Stimulated activated CD4-positive, alpha-beta T cell treated with anti-CD3 and anti-CD28 coated beads, Interleukin-1b, Interleukin-23, amount 100 ng/mL, for 48 hours (primary cell): ENCODE measurements around the gene LRRC4C.

Experiments
- DNase-seq: peaks from one replicate; pipeline ENCODE4 v3.0.0-alpha.2; 2020

The LRRC4C gene

GRCh38 chr11:41320653-41321052 lies 138.8 kb downstream of the LRRC4C start:
- no peak for DNase-seq

GRCh38 chr11:41320238-41320637 lies 139.2 kb downstream of the LRRC4C start:
- DNase-seq = no peak

- DNase-seq = no peak
These were observed 140.0 kb downstream of the LRRC4C start for GRCh38 chr11:41319434-41319833.

GRCh38 chr11:41316751-41317150 lies 142.7 kb downstream of the LRRC4C start:
- DNase-seq = no peak

- DNase-seq = no peak
These were observed 146.2 kb downstream of the LRRC4C start for GRCh38 chr11:41313226-41313625.

GRCh38 chr11:41309716-41310115 lies 149.7 kb downstream of the LRRC4C start:
- DNase-seq = no peak

- DNase-seq = no peak
These were observed 150.3 kb downstream of the LRRC4C start for GRCh38 chr11:41309111-41309522.

GRCh38 chr11:41308286-41308685 lies 151.2 kb downstream of the LRRC4C start:
- DNase-seq = no peak

- DNase-seq = no peak
These were observed 152.0 kb downstream of the LRRC4C start for GRCh38 chr11:41307296-41308080.

- no peak for DNase-seq
These were observed 153.0 kb downstream of the LRRC4C start for GRCh38 chr11:41306431-41306830.

- no peak for DNase-seq
These were observed 158.4 kb downstream of the LRRC4C start for GRCh38 chr11:41301023-41301422.

GRCh38 chr11:41289408-41289807 lies 170.0 kb downstream of the LRRC4C start:
- no peak for DNase-seq

GRCh38 chr11:41286751-41287150 lies 172.7 kb downstream of the LRRC4C start:
- DNase-seq = no peak

- no peak for DNase-seq
These were observed 175.1 kb downstream of the LRRC4C start for GRCh38 chr11:41284354-41284753.

GRCh38 chr11:41283191-41283930 lies 176.1 kb downstream of the LRRC4C start:
- no peak for DNase-seq

- DNase-seq = no peak
These were observed 177.1 kb downstream of the LRRC4C start for GRCh38 chr11:41282395-41282794.

GRCh38 chr11:41281131-41281742 lies 178.2 kb downstream of the LRRC4C start:
- no peak for DNase-seq

- no peak for DNase-seq
These were observed 184.6 kb downstream of the LRRC4C start for GRCh38 chr11:41274831-41275230.

GRCh38 chr11:41273908-41274307 lies 185.5 kb downstream of the LRRC4C start:
- no peak for DNase-seq

- no peak for DNase-seq
These were observed 192.0 kb downstream of the LRRC4C start for GRCh38 chr11:41267451-41267850.

GRCh38 chr11:41256041-41256440 lies 203.4 kb downstream of the LRRC4C start:
- DNase-seq = no peak

GRCh38 chr11:41254966-41255365 lies 204.5 kb downstream of the LRRC4C start:
- DNase-seq = no peak

- DNase-seq = no peak
These were observed 209.0 kb downstream of the LRRC4C start for GRCh38 chr11:41250408-41250935.

GRCh38 chr11:41247621-41248020 lies 211.8 kb downstream of the LRRC4C start:
- no peak for DNase-seq
